Spleen (tissue), 7 donors: ENCODE data around the gene CFAP58.

Source experiments
- POLR2A ChIP-seq, 3 donors: fragments of 450-650 bp; IDR thresholded peaks; one replicate each; pipeline ENCODE4 v1.5.1; 2017; ENCODE audit warnings: antibody characterized with exemption in 3 of 3, mild to moderate bottlenecking in 1 of 3
- POLR2AphosphoS5 ChIP-seq, 3 donors: sonication (generic); formaldehyde crosslinking; IDR thresholded peaks; one replicate each; pipeline ENCODE4 v1.5.1; 2017; ENCODE audit warnings: antibody characterized with exemption in 3 of 3
- TF ChIP-seq, protein P1 (sequence below), 11 experiments: fragments of 200-600 bp in 7 of 11; fragments of 450-650 bp in 4 of 11; sonication (generic) in 4 of 11; IDR thresholded peaks in 8 of 11; conservative IDR thresholded peaks in 3 of 11; 1 replicate in 7 of 11; 2 replicates in 4 of 11; pipeline versions ENCODE4 v1.4.0 to v1.8.0; 2016 to 2021; ENCODE audit warnings: antibody characterized with exemption in 11 of 11, inconsistent platforms in 4 of 11, mild to moderate bottlenecking in 1 of 11
- donor health status: DM: no; HTN: no; CAD: no; lungs with moderate emphysema.
- donor health status: DM: no; HTN: no; CAD: no.
- donor health status: DM: no; HTN: no; CAD: no.

DNA sequence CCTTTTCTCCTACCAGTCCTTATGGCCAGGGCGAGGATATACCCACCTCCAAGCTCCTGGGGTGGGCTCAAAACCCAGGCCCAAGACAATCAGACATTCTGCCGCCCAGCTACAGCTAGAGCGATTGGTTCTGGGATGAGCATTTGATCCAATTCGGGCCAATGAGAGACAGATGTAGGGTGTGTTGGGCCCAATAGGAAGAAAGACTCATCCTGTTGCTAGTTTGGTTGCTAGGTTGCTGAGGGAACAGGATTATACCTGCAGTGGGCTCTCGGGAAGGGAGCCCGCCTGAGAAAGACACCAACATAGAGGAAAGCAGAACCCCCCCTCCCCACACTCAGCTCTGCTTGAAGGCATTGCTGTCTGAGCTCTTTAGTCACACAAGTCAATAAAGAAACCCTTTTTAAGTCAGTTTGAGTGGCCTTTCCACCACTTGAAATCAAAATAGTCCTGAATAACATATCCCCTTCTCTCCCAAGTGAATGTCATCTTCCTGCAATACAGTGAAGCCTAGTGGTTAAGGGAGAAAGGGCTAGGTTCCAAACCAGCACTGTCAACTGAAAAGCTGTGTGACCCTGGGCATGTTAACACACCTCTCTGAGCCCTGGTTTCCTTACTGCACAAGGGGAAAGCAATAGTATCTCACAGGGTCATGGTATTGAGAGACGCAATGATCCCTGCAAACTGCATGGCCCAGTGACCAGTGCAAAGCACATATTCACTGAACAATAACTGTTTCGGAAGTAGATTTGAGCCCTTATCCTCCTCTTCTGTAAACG lies 37.1 kb upstream of the CFAP58 start:
- TF ChIP-seq, protein P1, sequence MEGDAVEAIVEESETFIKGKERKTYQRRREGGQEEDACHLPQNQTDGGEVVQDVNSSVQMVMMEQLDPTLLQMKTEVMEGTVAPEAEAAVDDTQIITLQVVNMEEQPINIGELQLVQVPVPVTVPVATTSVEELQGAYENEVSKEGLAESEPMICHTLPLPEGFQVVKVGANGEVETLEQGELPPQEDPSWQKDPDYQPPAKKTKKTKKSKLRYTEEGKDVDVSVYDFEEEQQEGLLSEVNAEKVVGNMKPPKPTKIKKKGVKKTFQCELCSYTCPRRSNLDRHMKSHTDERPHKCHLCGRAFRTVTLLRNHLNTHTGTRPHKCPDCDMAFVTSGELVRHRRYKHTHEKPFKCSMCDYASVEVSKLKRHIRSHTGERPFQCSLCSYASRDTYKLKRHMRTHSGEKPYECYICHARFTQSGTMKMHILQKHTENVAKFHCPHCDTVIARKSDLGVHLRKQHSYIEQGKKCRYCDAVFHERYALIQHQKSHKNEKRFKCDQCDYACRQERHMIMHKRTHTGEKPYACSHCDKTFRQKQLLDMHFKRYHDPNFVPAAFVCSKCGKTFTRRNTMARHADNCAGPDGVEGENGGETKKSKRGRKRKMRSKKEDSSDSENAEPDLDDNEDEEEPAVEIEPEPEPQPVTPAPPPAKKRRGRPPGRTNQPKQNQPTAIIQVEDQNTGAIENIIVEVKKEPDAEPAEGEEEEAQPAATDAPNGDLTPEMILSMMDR (IDR thresholded peaks at IDR 0.05 in 8 of 11, conservative IDR thresholded peaks at IDR 0.05 in 3 of 11): no peak
- TF ChIP-seq POLR2A (IDR thresholded peaks at IDR 0.05) (no peak), POLR2AphosphoS5 (IDR thresholded peaks at IDR 0.05) (no peak)
